ENCODE results near the gene STOML2.

STOML2 gene

DNA sequence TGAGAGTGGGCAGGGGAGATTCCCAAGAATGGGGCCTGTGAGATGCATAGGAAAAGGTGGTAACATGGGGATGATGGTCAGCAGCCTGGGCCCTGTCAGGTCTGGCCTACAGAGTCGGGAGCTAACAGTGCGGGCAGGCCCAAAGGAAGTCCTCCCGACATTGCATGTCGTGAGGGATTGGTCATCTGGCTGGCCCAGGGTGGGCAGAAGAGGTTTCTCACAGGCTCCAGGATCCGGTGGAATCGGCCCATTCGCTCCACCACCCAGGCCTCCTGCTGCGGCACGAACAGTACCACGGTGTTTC is 514 bp downstream of the STOML2 start:
- TF ChIP-seq, protein P1, sequence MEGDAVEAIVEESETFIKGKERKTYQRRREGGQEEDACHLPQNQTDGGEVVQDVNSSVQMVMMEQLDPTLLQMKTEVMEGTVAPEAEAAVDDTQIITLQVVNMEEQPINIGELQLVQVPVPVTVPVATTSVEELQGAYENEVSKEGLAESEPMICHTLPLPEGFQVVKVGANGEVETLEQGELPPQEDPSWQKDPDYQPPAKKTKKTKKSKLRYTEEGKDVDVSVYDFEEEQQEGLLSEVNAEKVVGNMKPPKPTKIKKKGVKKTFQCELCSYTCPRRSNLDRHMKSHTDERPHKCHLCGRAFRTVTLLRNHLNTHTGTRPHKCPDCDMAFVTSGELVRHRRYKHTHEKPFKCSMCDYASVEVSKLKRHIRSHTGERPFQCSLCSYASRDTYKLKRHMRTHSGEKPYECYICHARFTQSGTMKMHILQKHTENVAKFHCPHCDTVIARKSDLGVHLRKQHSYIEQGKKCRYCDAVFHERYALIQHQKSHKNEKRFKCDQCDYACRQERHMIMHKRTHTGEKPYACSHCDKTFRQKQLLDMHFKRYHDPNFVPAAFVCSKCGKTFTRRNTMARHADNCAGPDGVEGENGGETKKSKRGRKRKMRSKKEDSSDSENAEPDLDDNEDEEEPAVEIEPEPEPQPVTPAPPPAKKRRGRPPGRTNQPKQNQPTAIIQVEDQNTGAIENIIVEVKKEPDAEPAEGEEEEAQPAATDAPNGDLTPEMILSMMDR (conservative IDR thresholded peaks at IDR 0.05; ENCODE audit: control insufficient read depth, insufficient read depth, low read depth, low read length): no peak
- peak overlapping the region; percentile 87 for H3K4me3 ChIP-seq (ENCODE audit: control insufficient read depth, low read depth, low read length)
- DNase-seq (ENCODE audit: low read depth): peak; percentile 17

DNA sequence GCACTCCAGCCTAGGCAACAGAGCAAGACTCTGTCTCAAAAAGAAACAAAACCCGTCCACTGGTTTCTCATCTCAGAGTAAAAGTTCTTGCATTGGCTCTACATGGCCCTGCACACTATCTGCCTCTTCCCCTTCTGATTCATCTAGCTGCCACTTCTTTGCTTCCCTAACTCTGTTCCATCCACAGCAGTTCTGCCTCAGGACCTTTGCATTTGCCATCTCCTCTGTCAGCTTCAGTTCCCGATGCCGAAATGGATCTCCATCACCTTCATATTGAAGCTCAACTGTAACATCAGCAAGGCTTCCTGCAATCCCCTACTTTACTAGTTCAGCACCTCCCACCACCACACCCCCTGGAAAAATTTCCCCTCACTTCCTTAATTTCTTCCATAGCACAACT is 5.4 kb downstream of the STOML2 start:
- H3K4me3 ChIP-seq (ENCODE audit: control insufficient read depth, low read depth, low read length): no peak overlapping the region
- TF ChIP-seq, protein P1 (conservative IDR thresholded peaks at IDR 0.05; ENCODE audit: control insufficient read depth, insufficient read depth, low read depth, low read length): no peak
- no peak for DNase-seq (ENCODE audit: low read depth)

DNA sequence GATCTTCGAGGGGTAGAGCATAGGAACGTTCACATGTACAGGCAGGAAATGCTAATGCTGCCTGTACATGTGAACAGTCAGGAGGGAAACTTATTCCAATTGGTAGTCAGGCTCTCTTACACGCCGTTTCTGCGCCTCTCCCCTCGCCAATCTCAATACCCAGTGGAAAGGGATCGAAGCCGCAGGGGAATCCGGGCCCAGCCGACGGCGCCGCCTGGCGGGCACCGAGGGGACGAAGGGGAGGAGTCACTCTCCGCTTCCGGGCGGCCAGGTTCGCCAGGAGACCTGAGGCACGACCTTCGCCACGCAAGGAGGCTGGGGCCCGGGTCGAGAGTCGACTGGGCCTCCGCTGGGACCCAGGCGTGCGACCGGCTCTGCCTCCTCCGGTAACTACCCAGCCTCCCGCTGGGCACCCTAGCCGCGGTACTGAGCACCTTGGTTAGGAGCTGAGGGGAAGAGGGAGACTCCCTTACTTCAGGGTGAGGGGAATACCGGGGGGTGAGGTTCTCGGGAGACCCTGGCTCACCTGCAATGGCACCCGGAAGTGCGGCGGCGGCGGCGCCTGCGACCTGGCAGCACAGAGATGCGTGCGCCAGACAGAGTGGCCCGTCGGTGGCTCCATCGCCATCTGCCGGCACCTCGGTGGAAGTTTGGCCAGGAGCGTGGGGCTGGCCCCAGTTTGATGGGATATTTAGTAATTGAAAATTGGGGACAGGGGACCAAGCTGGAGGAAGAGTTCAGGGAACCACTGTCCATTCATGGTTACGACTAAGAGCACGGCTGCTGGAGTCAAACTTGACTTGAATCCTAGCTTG is 6.7 kb downstream of the STOML2 start, which contains the start of gene PIGO:
Gene PIGO (minus strand): TSS at position 557 of the 815 bp plus-strand sequence. CDS start 1,026 bp downstream, outside the sequence.
- TF ChIP-seq, protein P1 (conservative IDR thresholded peaks at IDR 0.05; ENCODE audit: control insufficient read depth, insufficient read depth, low read depth, low read length): peak; percentile 83
- peak; percentile 74 for DNase-seq (ENCODE audit: low read depth)

DNA sequence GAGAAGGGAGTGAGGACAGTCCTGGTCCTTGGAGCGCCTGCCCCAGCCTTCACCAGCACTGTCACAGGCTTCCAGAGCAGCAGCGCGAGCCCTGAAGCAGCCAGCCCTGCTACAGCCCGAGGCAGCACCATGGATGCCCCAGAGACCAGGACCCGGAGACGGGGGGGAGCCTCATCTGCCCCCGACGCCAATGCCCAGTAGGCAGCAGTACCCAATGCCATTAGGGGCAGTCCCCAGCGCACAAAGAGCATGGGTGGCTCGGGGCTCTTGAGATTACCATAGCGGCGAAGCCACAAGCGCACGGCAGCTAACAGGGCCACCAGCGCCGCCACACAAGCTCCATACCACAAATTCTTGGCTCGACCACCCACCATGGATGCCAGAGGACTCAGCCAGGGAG is 11.4 kb downstream of the STOML2 start:
- TF ChIP-seq, protein P1 (conservative IDR thresholded peaks at IDR 0.05; ENCODE audit: control insufficient read depth, insufficient read depth, low read depth, low read length): no peak
- DNase-seq (ENCODE audit: low read depth): no peak
- H3K4me3 ChIP-seq (ENCODE audit: control insufficient read depth, low read depth, low read length): no peak overlapping the region

More for the DNA sequence above, 6.7 kb downstream of the STOML2 start, which contains the start of gene PIGO:
- peak within 1 kb of the TSS; percentile 99 for H3K4me3 ChIP-seq (ENCODE audit: control insufficient read depth, low read depth, low read length)

DNA sequence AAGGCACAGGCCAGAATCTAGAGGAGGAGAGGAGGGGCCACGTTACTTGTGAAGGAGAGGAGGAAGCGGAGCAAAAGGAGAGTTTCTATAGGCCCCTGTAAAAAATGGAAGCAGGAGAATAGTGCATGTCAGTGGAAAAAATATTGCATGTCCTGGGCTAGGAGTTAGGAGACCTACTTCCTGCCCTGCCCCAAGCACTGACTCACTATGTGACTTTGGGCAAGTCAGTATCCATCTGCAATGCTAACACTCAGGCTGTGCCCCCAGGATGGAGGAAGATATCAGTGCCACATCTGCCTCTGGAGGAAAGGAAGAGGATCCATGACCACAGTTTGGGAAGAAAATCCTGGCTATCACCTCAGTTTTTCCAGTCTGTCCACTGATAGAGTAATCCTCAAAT is 13.5 kb downstream of the STOML2 start:
- H3K4me3 ChIP-seq (ENCODE audit: control insufficient read depth, low read depth, low read length): no peak overlapping the region
- TF ChIP-seq, protein P1 (conservative IDR thresholded peaks at IDR 0.05; ENCODE audit: control insufficient read depth, insufficient read depth, low read depth, low read length): no peak
- DNase-seq (ENCODE audit: low read depth): no peak

DNA sequence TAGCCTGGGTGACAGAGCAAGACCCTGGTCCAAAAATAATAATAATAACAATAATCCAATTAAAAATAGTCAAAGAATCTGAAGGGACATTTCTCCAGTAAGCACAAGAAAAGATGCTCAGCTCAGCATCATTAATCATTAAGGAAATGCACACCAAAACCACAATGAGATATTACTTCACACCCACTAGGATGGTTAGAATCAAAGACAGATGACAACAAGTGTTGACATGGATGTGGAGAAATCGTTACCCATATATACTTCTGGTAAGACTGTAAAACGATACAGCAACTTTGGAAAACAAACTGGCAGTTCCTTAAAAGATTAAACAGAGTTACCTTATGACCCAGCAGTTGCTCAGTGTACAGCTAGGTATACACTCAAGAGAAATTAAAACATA is 17.9 kb downstream of the STOML2 start:
- no peak overlapping the region for H3K4me3 ChIP-seq (ENCODE audit: control insufficient read depth, low read depth, low read length)
- TF ChIP-seq, protein P1 (conservative IDR thresholded peaks at IDR 0.05; ENCODE audit: control insufficient read depth, insufficient read depth, low read depth, low read length): no peak
- DNase-seq (ENCODE audit: low read depth): peak; percentile 33
